GM12872 (cell line): ENCODE data around the gene MFAP4.

Source experiments
- CTCF ChIP-seq: IDR thresholded peaks from 3 replicates; pipeline ENCODE4 v1.5.1; 2011; ENCODE audit warnings: low read depth, mild to moderate bottlenecking, low read length, moderate library complexity; ENCODE audit not compliant: insufficient read depth

Gene MFAP4

DNA sequence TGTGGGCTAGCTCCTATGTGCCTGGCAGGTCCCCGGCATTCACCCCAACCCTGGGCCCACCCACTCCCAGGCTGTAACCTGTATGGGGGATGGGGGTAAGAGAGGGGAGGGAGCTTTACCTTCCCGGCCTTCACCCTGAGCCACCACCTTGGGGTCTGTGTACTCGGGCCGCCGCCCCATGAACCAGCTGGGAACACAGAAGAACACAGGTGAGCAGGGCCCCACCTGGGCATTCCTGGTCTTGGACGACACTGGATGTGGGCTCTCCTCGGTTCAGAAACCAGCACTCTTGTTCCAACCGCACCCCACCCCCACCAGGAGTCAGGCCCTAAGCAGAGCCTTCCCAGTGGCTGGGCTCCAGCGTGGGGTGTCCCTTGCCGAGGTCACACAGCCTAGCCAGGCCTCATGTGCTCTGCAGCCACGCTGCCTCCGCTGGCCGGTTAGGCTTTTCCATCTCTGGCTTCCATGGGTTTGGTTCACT, 43.3 kb downstream of the MFAP4 start:
- no peak for TF ChIP-seq CTCF

GRCh38 chr17:19343256-19343630, 43.7 kb downstream of the MFAP4 start:
- no peak for TF ChIP-seq CTCF

DNA sequence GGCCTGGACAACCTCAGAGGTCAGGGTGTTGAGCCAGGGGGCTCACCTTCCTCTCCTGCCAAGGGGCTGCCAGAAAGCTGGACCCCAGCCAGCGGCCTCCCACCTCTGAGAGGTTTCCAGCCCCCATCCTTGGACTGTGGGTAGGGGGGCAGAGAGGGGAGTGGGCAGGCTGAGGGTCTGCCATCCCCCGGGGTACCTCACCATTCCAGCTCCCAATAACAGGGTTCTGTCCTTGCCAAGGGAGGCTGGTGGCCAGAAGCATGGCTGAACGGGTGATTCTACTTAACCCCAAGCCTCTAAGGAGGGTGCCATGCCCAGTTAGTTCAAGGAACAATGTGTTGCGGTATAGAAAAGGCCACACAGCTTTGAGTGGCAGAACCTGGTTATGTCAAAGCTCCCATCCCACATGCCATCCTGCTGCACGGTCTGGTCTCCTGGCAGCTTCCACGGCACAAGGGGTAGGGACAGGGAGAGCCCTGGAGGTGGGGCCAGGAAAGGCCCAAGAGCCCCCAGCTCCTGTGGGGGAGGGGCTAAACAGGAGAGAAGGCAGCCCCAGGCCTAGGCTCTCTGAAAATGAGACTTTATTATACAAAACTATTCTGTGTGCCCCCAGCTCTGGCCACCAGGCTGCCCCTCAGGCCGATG, 44.3 kb downstream of the MFAP4 start:
- TF ChIP-seq CTCF: no peak

GRCh38 chr17:19341641-19342610, 45.1 kb downstream of the MFAP4 start:
- no peak for TF ChIP-seq CTCF

GRCh38 chr17:19341211-19341631, 45.8 kb downstream of the MFAP4 start:
- no peak for TF ChIP-seq CTCF

DNA sequence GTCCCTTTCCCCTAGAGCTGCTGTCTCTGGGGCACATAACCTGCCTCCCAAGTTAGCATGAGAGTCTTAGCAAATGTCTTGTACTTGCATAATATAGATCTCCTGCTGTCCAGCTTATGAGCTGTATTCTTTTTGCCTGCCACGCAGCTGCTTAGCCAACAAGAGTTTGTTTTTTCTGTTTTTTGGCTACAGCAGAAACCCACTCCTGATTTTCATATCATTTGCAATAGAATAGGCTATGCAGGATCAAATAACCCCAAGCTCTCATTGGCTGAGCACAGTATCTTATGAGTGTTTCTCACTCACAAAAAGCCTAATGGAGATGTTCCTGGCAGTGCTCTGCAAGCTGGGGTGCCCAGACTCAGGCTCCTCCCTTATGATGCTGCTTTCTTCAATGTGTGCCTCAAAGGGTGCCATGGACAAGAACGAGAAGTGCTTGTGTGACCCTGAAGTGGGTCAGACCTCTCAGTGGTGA, 47.6 kb downstream of the MFAP4 start:
- no peak for TF ChIP-seq CTCF
